ENCODE measurements around the gene CDH16.

Gene CDH16

DNA sequence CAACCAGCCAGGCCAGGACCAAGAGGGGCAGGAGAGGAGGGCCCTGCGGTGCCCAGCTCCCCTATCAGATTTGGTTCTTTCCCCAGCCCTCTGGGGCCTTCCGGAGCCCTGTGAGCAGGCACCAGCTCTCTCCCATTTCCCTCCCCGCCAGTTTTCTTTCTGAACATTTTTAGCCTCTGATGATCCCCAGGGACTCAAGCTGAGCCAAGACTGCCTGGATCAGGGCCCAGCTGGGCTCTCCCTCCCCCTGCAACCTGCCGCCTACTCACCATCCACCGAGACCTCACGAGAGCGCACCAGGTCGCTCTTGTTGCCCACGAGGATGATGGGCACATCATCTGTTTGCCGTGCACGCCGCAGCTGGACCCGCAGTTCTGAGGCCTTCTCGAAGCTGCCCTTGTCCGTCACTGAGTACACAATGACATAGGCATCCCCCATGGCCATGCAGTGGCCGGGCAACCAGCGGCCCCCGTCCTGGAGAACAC, 4.6 kb upstream of the CDH16 start:
- H3K27ac ChIP-seq, result no peak overlapping the region
- in situ Hi-C loops (cut with HindIII; ENCODE audit: low pct_ligation_motif_present, low sequenced_read_pairs), result no loop called here
- TF ChIP-seq, protein P1, sequence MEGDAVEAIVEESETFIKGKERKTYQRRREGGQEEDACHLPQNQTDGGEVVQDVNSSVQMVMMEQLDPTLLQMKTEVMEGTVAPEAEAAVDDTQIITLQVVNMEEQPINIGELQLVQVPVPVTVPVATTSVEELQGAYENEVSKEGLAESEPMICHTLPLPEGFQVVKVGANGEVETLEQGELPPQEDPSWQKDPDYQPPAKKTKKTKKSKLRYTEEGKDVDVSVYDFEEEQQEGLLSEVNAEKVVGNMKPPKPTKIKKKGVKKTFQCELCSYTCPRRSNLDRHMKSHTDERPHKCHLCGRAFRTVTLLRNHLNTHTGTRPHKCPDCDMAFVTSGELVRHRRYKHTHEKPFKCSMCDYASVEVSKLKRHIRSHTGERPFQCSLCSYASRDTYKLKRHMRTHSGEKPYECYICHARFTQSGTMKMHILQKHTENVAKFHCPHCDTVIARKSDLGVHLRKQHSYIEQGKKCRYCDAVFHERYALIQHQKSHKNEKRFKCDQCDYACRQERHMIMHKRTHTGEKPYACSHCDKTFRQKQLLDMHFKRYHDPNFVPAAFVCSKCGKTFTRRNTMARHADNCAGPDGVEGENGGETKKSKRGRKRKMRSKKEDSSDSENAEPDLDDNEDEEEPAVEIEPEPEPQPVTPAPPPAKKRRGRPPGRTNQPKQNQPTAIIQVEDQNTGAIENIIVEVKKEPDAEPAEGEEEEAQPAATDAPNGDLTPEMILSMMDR (IDR thresholded peaks at IDR 0.05; ENCODE audit: low read depth, low read length, missing control alignments), result no peak
- DNase-seq, result peak; percentile 56
- no peaks in the 10 kb centered on the region for H3K36me3 ChIP-seq (replicated peaks)
- peaks cover 15% of the 10 kb centered on the region for H3K27me3 ChIP-seq (replicated peaks)
- no peak overlapping the region for H3K4me3 ChIP-seq (ENCODE audit: low read depth, low read length)

DNA sequence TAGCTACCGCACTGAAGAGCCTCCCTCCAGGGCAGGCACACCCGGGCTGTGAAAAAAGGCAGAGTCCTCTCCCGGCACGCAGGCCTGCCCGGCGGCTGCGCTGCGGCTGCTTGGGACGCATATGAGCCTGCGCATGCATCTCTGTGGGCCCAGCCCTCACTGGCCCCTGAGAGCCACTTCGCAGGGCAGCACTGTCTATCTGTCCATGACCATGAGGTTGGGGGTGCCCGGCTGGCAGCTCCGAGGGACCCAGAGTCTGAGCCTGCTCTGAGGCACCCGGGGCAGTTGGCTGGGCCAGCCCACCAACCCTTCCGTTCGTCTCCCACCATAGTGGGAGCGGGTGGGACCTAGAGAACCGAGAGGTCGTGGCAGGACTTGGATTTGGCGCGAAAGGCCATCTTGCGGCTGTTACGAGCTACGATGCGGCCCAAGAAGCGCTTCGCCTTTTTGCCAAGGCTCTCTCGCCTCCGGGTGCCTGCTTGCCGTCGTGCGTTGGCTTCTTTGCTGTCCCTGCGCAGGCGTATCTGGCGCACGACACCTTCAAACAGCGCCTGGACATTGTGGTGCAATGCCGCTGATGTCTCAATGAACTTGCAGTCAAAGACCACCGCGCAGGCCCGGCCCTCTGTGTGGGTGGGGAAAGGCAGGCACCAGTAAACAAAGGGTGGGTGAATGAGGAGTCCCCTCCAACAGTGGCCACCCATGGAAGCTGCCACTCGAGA, 3.2 kb upstream of the CDH16 start:
- in situ Hi-C loops (cut with HindIII; ENCODE audit: low pct_ligation_motif_present, low sequenced_read_pairs), result no loop called here
- peaks cover 15% of the 10 kb centered on the region for H3K27me3 ChIP-seq (replicated peaks)

DNA sequence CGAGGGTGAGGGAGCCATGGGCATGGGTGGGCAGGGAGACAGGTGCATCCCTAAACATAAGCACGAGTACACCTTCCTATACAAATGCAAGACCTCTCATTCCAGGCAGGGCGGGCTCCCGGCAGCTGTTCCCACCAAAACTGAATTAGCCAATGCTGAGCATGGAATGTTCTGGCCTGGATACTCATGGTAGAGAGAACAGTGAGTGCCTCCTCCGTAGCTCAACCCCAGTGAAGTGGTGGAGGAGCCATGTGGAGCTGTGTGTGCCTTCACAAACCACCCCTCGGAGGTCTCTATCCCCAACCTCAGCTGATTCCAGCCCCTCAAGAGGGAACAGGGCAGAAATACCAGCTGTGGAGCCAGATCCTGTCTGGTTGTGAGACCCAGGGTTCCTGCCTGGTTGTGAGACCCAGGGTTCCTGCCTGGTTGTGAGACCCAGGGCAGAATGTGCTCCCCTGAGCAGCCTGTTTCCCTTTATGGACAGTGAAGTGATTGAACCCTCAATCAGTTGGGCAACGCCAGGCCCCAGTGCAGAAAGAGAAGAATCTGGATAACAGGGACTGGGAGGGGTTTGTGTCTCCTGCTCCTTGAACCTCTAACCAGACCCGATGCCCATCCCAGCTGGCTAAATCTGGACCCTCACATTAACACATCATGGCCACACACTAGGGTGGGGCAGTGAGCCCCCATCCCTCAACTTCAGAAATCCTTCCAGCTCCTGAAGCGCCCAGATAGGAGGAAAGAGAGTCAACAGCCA, 2.4 kb upstream of the CDH16 start:
- H3K27ac ChIP-seq, result no peak overlapping the region
- H3K27me3 ChIP-seq (replicated peaks), result peaks cover 15% of the 10 kb centered on the region
- TF ChIP-seq, protein P1 (IDR thresholded peaks at IDR 0.05; ENCODE audit: low read depth, low read length, missing control alignments), result no peak
- in situ Hi-C loops (cut with HindIII; ENCODE audit: low pct_ligation_motif_present, low sequenced_read_pairs), result no loop called here
- no peak overlapping the region for H3K4me3 ChIP-seq (ENCODE audit: low read depth, low read length)
- no peaks in the 10 kb centered on the region for H3K36me3 ChIP-seq (replicated peaks)
- DNase-seq, result no peak

More for the DNA sequence above, 3.2 kb upstream of the CDH16 start:
- no peaks in the 10 kb centered on the region for H3K36me3 ChIP-seq (replicated peaks)
- no peak overlapping the region for H3K4me3 ChIP-seq (ENCODE audit: low read depth, low read length)
- TF ChIP-seq, protein P1 (IDR thresholded peaks at IDR 0.05; ENCODE audit: low read depth, low read length, missing control alignments), result no peak
- H3K27ac ChIP-seq, result no peak overlapping the region
- no peak for DNase-seq

DNA sequence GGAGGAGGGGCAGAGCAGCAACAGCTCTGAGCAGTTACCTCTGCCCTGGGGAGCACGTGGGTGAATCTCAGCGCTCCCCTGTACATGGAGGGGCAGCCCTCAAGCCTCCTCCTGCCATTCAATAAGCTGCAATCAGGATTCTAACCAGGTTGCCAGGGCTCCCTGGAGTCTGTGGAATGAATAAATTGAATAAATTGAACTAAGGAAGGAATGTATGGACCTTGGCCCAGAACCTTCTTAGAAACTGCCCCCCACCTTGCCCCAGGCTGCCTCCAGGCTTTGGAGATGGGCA, 1.6 kb upstream of the CDH16 start:
- no peak overlapping the region for H3K27ac ChIP-seq
- in situ Hi-C loops (cut with HindIII; ENCODE audit: low pct_ligation_motif_present, low sequenced_read_pairs), result no loop called here
- TF ChIP-seq, protein P1 (IDR thresholded peaks at IDR 0.05; ENCODE audit: low read depth, low read length, missing control alignments), result no peak
- H3K36me3 ChIP-seq (replicated peaks), result no peaks in the 10 kb centered on the region
- no peak for DNase-seq
- no peak overlapping the region for H3K4me3 ChIP-seq (ENCODE audit: low read depth, low read length)
- H3K27me3 ChIP-seq (replicated peaks), result peaks cover 15% of the 10 kb centered on the region

DNA sequence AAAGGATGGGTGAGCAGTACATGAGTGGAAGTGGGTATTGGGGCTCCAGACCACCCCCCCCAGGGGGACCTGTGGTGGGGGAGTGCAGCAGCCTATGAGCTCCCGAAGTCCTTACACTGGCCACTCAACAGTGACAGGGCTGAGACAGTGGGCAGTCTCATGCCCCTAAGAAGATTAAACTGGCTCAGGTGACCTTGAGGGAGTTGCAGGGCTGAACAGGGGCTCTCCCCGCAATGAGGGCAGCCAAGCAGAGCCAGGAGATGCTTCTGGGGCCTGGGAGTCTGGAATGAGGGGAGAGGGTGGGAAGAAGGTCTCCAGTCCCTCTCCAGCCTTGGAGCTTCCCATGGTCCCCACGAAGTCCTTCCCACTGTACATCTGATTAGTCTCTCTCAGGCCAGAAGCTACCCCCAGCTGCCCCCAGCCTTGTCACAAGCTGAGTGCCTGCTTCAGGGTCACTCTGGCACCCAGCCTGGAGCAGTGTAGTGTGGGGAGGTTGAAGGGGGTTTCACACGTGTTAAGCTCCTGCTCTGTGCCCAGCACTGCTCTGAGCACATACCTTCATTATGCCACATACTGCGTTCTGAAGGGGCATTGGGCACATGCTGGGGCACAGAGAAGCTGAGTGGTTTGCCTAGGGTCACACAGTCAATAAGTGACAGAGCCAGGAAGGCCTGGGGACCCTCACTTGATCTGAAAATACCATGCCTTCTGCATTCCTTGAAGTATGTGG, 1.0 kb upstream of the CDH16 start:
- no peak overlapping the region for H3K27ac ChIP-seq
- H3K36me3 ChIP-seq (replicated peaks), result no peaks in the 10 kb centered on the region
- no peak for DNase-seq
- TF ChIP-seq, protein P1 (IDR thresholded peaks at IDR 0.05; ENCODE audit: low read depth, low read length, missing control alignments), result no peak
- H3K27me3 ChIP-seq (replicated peaks), result peaks cover 15% of the 10 kb centered on the region
- H3K4me3 ChIP-seq (ENCODE audit: low read depth, low read length), result no peak overlapping the region
- in situ Hi-C loops (cut with HindIII; ENCODE audit: low pct_ligation_motif_present, low sequenced_read_pairs), result no loop called here
